Caco-2 (cell line): Measurements from ENCODE around the gene TBCE. TPM values are rescaled to one million over a fixed set of nuclear protein-coding genes. Genes with fewer than 3 reads are reported as not detected.

Experiments used
- BruUV-seq: library from RNA; stranded (reverse); fragments of 400-500 nt; replicated peaks from 2 replicates; lab custom pipeline; 2021; lab: Mats Ljungman, UMichigan
- CTCF ChIA-PET: fragments of 300-600 bp; sonication (Branson Sonifier 250); formaldehyde crosslinking; loops from one replicate; lab custom pipeline; 2022; ENCODE audit warnings: antibody characterized with exemption; lab: Charles Lee
- POLR2A ChIA-PET: fragments of 300-600 bp; sonication (Branson Sonifier 250); formaldehyde crosslinking; loops from one replicate; lab custom pipeline; 2022; ENCODE audit warnings: antibody characterized with exemption; lab: Charles Lee
- DNase-seq, 2 experiments: peaks; one replicate each; pipeline versions ENCODE4 v3.0.0 to v3.0.0-alpha.2; 2020 to 2022
- H3K27me3 ChIP-seq: replicated peaks from 2 replicates; pipeline ENCODE4 v1.6.0; 2011; ENCODE audit warnings: low read length; ENCODE audit not compliant: control insufficient read depth, insufficient read depth
- H3K36me3 ChIP-seq: 2 replicates; pipeline ENCODE4 v1.5.1; 2011; ENCODE audit warnings: low read length; ENCODE audit not compliant: control insufficient read depth, insufficient read depth
- H3K4me1 ChIP-seq: fragments of 250-450 bp; sonication (Bioruptor Pico); 2 replicates; pipeline ENCODE4 v1.5.1; 2020; ENCODE audit warnings: mild to moderate bottlenecking
- H3K4me3 ChIP-seq: 2 replicates; pipeline ENCODE4 v1.5.1; 2011; ENCODE audit warnings: low read depth, mild to moderate bottlenecking, control low read depth, low read length
- H3K9me3 ChIP-seq: fragments of 250-450 bp; sonication (Bioruptor Pico); 2 replicates; pipeline ENCODE4 v1.5.1; 2020; ENCODE audit warnings: mild to moderate bottlenecking, moderate library complexity
- H3K27ac Mint-ChIP-seq: one replicate; pipeline ENCODE4 v1.8.0; 2022; ENCODE audit warnings: mixed read lengths; ENCODE audit not compliant: unreplicated experiment
- H3K27me3 Mint-ChIP-seq: one replicate; pipeline ENCODE4 v1.8.0; 2022; ENCODE audit warnings: mixed read lengths; ENCODE audit not compliant: insufficient read depth, unreplicated experiment
- H3K36me3 Mint-ChIP-seq: one replicate; pipeline ENCODE4 v1.8.0; 2022; ENCODE audit warnings: mild to moderate bottlenecking, mixed read lengths; ENCODE audit not compliant: insufficient read depth, unreplicated experiment
- H3K4me1 Mint-ChIP-seq: one replicate; pipeline ENCODE4 v1.8.0; 2022; ENCODE audit warnings: low read depth, mixed read lengths; ENCODE audit not compliant: unreplicated experiment
- H3K4me3 Mint-ChIP-seq: one replicate; pipeline ENCODE4 v1.8.0; 2022; ENCODE audit warnings: mild to moderate bottlenecking, moderate library complexity, mixed read lengths; ENCODE audit not compliant: unreplicated experiment
- H3K9me3 Mint-ChIP-seq: one replicate; pipeline ENCODE4 v1.8.0; 2022; ENCODE audit warnings: mixed read lengths; ENCODE audit not compliant: unreplicated experiment
- intact Hi-C: fragments of 100-400 bp; cut with micrococcal nuclease; formaldehyde crosslinking; loops from one replicate; pipeline ENCODE4 v1.10.0; 2022; ENCODE audit not compliant: unreplicated experiment
- total RNA-seq: library from RNA; stranded (reverse); gene quantifications from 2 replicates; pipeline ENCODE4 v1.2.3, GENCODE V29; 2022
- TF ChIP-seq, protein P1 (sequence below), 2 experiments: fragments of 200-600 bp in 1 of 2; IDR thresholded peaks; 1 replicate in 1 of 2; 2 replicates in 1 of 2; pipeline versions ENCODE4 v1.5.1 to v1.8.0; 2011 to 2022; ENCODE audit warnings: antibody characterized with exemption in 1 of 2, control low read depth in 1 of 2, inconsistent platforms in 1 of 2, low read depth in 1 of 2, low read length in 1 of 2, mild to moderate bottlenecking in 1 of 2, moderate library complexity in 1 of 2; ENCODE audit not compliant: insufficient read depth in 1 of 2, severe bottlenecking in 1 of 2, unreplicated experiment in 1 of 2

TBCE gene
- total RNA-seq, 1 experiment from 2014 or later, result 40.0 TPM

DNA sequence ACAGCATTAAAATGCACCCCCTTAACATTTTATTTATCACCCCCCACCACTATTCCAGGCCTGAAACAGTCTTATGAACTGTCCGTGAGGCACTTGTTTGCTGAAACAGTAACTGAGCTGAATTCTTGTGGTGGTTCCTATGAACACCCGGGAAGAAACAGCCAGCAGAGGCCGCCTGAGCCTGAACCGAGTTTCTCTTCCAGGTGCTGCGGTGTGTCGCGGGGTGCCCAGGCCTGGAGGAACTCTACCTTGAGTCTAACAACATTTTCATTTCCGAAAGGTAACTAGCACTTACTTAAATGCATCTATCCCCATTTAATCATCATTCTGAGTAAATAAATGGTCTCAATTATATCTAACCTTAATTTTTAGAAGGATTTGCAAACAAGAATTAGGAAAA lies 66.8 kb downstream of the TBCE start:
- DNase-seq, result peak in 1 of 2 experiments; percentile 14
- H3K4me1 ChIP-seq, result no peaks in the 10 kb centered on the region
- H3K27me3 ChIP-seq, result no peaks in the 10 kb centered on the region
- no peaks in the 10 kb centered on the region for H3K9me3 ChIP-seq
- no peak overlapping the region for H3K27ac Mint-ChIP-seq
- H3K4me3 ChIP-seq, result no peak overlapping the region
- H3K36me3 Mint-ChIP-seq, result peaks cover 46% of the 10 kb centered on the region
- TF ChIP-seq, protein P1, sequence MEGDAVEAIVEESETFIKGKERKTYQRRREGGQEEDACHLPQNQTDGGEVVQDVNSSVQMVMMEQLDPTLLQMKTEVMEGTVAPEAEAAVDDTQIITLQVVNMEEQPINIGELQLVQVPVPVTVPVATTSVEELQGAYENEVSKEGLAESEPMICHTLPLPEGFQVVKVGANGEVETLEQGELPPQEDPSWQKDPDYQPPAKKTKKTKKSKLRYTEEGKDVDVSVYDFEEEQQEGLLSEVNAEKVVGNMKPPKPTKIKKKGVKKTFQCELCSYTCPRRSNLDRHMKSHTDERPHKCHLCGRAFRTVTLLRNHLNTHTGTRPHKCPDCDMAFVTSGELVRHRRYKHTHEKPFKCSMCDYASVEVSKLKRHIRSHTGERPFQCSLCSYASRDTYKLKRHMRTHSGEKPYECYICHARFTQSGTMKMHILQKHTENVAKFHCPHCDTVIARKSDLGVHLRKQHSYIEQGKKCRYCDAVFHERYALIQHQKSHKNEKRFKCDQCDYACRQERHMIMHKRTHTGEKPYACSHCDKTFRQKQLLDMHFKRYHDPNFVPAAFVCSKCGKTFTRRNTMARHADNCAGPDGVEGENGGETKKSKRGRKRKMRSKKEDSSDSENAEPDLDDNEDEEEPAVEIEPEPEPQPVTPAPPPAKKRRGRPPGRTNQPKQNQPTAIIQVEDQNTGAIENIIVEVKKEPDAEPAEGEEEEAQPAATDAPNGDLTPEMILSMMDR (IDR thresholded peaks at IDR 0.05; ENCODE audit: insufficient read depth in 1 of 2, low read depth in 1 of 2, low read length in 1 of 2, severe bottlenecking in 1 of 2, unreplicated experiment in 1 of 2), result no peak
- intact Hi-C loops, result no loop called here
- H3K9me3 Mint-ChIP-seq, result no peaks in the 10 kb centered on the region
- H3K27me3 Mint-ChIP-seq, result no peaks in the 10 kb centered on the region
- ChIA-PET CTCF (interaction anchor here (0.6 to 1.0 kb wide), 2 partner anchors 70 to 838 kb away, joined by 3 to 5 read pairs; partner anchors contain the start of gene B3GALNT2), POLR2A (no interaction called here)
- no peak overlapping the region for H3K4me3 Mint-ChIP-seq
- H3K4me1 Mint-ChIP-seq, result peaks cover 5% of the 10 kb centered on the region
- H3K36me3 ChIP-seq, result peaks cover 2% of the 10 kb centered on the region; the same call in 1 of the 2 replicates
- BruUV-seq, result no TSS peak

- H3K4me1 ChIP-seq, result no peaks in the 10 kb centered on the region
- peaks cover 29% of the 10 kb centered on the region for H3K36me3 Mint-ChIP-seq
- intact Hi-C loops, result no loop called here
- ChIA-PET POLR2A (no interaction called here), CTCF (no interaction called here)
- no peaks in the 10 kb centered on the region for H3K9me3 Mint-ChIP-seq
- H3K27me3 Mint-ChIP-seq, result no peaks in the 10 kb centered on the region
- H3K36me3 ChIP-seq, result peaks cover 5% of the 10 kb centered on the region
- TF ChIP-seq, protein P1 (IDR thresholded peaks at IDR 0.05; ENCODE audit: insufficient read depth in 1 of 2, low read depth in 1 of 2, low read length in 1 of 2, severe bottlenecking in 1 of 2, unreplicated experiment in 1 of 2), result no peak
- H3K4me3 Mint-ChIP-seq, result no peak overlapping the region
- H3K27me3 ChIP-seq, result no peaks in the 10 kb centered on the region
- H3K27ac Mint-ChIP-seq, result no peak overlapping the region
- H3K4me1 Mint-ChIP-seq, result no peaks in the 10 kb centered on the region
- no peak overlapping the region for H3K4me3 ChIP-seq
- no peaks in the 10 kb centered on the region for H3K9me3 ChIP-seq
- DNase-seq, result no peak
- no TSS peak for BruUV-seq
These were observed 74.0 kb downstream of the TBCE start for GRCh38 chr1:235441159-235441685.

DNA sequence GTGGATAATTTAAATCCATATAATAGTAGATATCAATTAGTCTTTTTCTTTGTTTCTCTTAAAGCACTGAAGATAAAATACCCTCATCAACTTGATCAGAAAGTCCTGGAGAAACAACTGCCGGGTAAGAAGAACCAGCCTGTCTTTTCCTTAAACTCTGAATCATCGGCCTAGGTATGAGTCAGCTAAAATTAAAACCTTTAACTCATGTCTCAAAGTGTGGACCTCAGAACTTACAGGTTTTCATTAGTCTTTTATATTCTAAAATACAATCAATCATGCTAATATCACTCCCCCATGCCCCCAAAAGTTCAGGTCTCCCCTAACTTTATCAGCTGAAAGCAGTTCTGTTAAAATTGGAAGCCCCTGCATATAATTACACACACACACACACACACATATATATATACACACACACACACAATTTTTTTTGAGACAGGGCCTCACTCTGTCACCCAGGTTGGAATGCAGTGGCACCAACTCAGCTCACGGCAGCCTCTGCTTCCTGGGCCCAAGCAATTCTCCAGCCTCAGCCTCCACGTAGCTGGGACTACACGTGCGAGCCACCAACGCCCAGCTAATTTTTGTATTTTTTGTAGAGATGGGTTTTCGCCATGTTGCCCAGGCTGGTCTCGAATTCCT lies 75.7 kb downstream of the TBCE start:
- BruUV-seq, result no TSS peak
- Mint-ChIP-seq H3K36me3 (peaks cover 14% of the 10 kb centered on the region), H3K4me1 (no peaks in the 10 kb centered on the region), H3K27me3 (no peaks in the 10 kb centered on the region), H3K9me3 (no peaks in the 10 kb centered on the region), H3K27ac (no peak overlapping the region), H3K4me3 (no peak overlapping the region)
- no peaks in the 10 kb centered on the region for H3K9me3 ChIP-seq
- peaks cover 4% of the 10 kb centered on the region for H3K36me3 ChIP-seq
- H3K4me3 ChIP-seq, result no peak overlapping the region
- intact Hi-C loops, result no loop called here
- CTCF ChIA-PET, result no interaction called here
- POLR2A ChIA-PET, result interaction anchor here (0.6 kb wide), 1 partner anchor 76 kb away, joined by 3 read pairs; the partner anchor contains the start of gene TBCE
- no peaks in the 10 kb centered on the region for H3K4me1 ChIP-seq
- no peaks in the 10 kb centered on the region for H3K27me3 ChIP-seq
- TF ChIP-seq, protein P1 (IDR thresholded peaks at IDR 0.05; ENCODE audit: insufficient read depth in 1 of 2, low read depth in 1 of 2, low read length in 1 of 2, severe bottlenecking in 1 of 2, unreplicated experiment in 1 of 2), result no peak
- DNase-seq, result no peak
